ENCODE data around the gene FERMT1. TPM values are rescaled to one million over a fixed set of nuclear protein-coding genes. Genes with fewer than 3 reads are reported as not detected.

FERMT1 gene
- total RNA-seq, 1 donor from 2014 or later, result 1.4 TPM

DNA sequence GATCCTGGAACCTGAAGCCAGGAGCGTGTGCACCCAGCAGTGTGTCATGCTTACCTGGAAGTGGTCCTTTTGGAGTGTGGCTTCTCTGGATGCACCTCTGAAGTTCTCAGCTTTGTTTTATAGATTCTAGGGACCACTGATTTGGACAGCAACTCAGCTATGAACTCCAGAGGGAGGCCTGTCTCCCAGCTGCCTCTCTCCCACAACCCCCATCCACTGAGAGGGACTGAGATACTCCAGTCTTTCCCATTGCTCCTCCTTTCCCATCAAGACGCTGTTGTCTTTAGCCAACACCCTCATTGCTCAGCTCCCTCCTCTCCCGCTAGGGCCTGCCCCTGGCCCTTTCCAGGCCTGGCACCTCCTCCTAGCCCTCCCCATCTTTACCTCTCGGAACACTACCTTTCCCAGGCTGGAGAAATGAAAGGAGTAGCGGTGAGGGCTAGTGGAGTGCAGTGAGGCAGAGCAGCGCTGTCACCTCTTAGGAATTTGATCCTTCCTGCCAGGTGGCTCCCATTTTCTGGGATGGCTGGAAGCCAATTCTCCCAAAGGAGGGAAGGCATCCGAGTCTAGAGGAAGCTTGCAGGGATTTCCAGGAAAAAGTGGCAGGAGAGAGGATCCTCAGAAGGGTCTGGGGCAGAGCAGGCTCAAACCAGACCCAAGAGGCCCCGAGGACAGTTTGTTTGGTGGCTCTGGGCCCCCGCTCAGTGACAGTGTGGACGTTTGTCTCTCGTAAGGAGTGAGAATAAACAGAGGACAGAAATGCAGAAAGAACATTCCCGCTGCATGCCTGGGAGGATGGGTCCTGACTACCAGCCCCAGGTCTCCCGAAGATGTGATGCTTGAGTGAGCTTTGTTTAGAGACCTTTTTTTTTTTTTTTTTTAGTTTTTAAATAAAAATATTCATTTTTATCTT, 68.8 kb downstream of the FERMT1 start, which contains the start of gene LRRN4:
TSS of gene LRRN4 (minus strand) at position 285 of the 913 bp plus-strand sequence. CDS start 1,261 bp downstream, outside the sequence.
- H3K36me3 ChIP-seq, result no peaks in the 10 kb centered on the region
- peak; percentile 72 to 79 for ATAC-seq
- H3K27me3 ChIP-seq (ENCODE audit: low read depth), result peaks cover 28% of the 10 kb centered on the region
- peak within 1 kb of the TSS; percentile 54 for H3K4me3 ChIP-seq
- TF ChIP-seq, protein P1, sequence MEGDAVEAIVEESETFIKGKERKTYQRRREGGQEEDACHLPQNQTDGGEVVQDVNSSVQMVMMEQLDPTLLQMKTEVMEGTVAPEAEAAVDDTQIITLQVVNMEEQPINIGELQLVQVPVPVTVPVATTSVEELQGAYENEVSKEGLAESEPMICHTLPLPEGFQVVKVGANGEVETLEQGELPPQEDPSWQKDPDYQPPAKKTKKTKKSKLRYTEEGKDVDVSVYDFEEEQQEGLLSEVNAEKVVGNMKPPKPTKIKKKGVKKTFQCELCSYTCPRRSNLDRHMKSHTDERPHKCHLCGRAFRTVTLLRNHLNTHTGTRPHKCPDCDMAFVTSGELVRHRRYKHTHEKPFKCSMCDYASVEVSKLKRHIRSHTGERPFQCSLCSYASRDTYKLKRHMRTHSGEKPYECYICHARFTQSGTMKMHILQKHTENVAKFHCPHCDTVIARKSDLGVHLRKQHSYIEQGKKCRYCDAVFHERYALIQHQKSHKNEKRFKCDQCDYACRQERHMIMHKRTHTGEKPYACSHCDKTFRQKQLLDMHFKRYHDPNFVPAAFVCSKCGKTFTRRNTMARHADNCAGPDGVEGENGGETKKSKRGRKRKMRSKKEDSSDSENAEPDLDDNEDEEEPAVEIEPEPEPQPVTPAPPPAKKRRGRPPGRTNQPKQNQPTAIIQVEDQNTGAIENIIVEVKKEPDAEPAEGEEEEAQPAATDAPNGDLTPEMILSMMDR (IDR thresholded peaks at IDR 0.05), result no peak
- intact Hi-C loops (cut with DNase I), result no loop called here
- peak within 1 kb of the TSS; percentile 44 for H3K27ac ChIP-seq
- peaks cover 10% of the 10 kb centered on the region for H3K4me1 ChIP-seq
- H3K9me3 ChIP-seq, result no peaks in the 10 kb centered on the region
- no peak for DNase-seq

DNA sequence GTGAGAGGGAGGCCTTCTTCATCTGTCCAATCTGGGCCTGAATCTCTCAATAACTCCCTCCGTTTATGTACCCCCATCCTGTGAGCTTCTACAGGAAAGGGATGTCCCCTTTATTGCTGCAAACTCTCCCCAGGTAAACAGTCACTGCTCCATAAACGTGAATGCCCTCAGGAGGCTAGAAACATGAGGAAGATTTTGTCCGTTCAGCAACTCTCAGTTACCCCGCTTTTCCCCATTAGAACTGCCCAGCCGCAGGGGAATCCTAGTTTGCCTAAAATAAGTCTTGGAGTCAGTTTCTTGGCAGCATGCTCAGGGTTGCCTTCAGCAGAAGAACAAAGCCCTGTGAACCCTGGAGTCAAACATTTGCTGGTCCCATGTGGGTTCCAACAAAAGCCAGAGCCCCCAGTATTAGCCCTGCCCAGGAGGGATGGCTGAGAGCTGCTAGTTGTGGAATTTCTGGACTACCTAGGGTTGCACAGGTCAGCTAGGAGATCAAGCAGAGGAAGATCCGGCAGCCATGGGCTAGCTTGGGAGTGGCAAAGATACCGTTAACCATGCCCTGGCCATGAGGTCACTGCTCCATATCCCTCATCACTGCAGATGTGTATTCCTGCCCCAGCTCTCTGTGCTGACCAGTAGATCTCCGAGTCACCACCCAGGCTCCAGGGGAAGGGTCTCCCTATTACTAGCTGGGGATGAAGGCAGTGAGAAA, 69.6 kb downstream of the FERMT1 start:
- Histone ChIP-seq H3K4me3 (peak overlapping the region; percentile 54), H3K9me3 (no peaks in the 10 kb centered on the region), H3K4me1 (peaks cover 10% of the 10 kb centered on the region), H3K36me3 (no peaks in the 10 kb centered on the region), H3K27me3 (ENCODE audit: low read depth) (peaks cover 23% of the 10 kb centered on the region), H3K27ac (peak overlapping the region; percentile 42)
- TF ChIP-seq, protein P1 (IDR thresholded peaks at IDR 0.05), result no peak
- intact Hi-C loops (cut with DNase I), result no loop called here
- no peak for DNase-seq
- no peak for ATAC-seq

DNA sequence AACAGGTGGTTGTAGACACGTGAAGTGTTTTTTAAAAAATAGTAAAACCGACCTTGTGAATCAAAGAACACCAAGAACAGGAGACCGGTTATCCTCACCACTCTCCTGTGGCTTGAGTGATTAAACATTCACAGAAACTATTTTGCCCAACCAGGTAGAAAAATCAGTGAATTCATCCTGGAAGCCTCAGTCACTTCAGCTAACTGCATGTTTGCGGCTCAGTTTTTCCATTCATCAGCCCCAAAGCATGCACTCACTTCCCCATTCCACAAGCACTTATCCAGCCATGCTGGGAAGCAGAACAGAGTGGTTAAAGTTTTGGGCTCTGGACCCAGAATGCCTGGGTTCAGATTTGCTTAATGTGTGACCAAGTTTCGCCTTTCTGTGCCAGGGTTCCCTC, 71.3 kb downstream of the FERMT1 start:
- DNase-seq, result no peak
- H3K27me3 ChIP-seq (ENCODE audit: low read depth), result peaks cover 23% of the 10 kb centered on the region
- no peaks in the 10 kb centered on the region for H3K9me3 ChIP-seq
- H3K4me3 ChIP-seq, result peak overlapping the region; percentile 54
- TF ChIP-seq, protein P1 (IDR thresholded peaks at IDR 0.05), result no peak
- intact Hi-C loops (cut with DNase I), result no loop called here
- H3K27ac ChIP-seq, result peak overlapping the region; percentile 68
- peak; percentile 55 to 57 for ATAC-seq
- H3K36me3 ChIP-seq, result no peaks in the 10 kb centered on the region
- H3K4me1 ChIP-seq, result peaks cover 10% of the 10 kb centered on the region

DNA sequence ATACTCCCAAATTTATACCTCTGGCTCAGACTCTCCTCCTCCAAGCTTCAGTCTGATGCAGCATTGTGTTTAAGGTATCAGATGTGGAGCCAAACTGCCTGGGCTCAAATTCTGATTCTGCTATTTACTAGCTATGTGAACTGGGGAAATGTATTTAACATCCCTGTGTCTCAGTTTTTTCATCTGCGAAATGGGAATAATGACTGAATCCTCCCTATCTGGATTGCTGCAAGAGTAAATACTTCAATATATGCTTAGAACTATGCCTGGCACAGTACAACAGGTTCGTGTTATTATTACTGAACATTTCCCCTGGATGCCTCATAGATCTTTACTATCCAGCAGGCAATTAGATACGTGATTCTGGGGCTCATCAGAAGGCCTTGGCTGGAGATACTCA, 74.4 kb downstream of the FERMT1 start:
- Histone ChIP-seq H3K27me3 (ENCODE audit: low read depth) (peaks cover 17% of the 10 kb centered on the region), H3K9me3 (no peaks in the 10 kb centered on the region), H3K4me1 (peaks cover 6% of the 10 kb centered on the region), H3K27ac (no peak overlapping the region), H3K4me3 (no peak overlapping the region), H3K36me3 (peaks cover 6% of the 10 kb centered on the region)
- no peak for ATAC-seq
- TF ChIP-seq, protein P1 (IDR thresholded peaks at IDR 0.05), result no peak
- intact Hi-C loops (cut with DNase I), result no loop called here
- DNase-seq, result no peak

DNA sequence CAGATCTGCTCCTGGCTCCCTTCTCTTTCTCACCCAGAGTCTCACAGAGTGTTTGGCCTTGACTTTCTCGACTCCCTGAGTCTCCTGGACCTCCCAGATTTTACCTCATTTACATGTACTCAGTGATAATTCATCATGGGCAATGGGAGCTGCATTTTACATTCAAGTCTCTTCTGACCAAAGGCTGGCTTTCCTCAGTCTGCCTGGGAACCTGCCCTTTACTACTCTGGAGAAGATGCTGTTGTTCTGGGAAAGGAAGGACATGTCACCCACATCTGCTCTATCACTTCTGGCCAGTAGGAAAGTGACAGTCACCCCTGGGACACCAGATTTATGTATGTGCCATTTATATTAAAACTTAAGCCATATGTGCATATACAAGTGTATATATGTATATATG, 76.4 kb downstream of the FERMT1 start:
- TF ChIP-seq, protein P1 (IDR thresholded peaks at IDR 0.05), result no peak
- Histone ChIP-seq H3K36me3 (peaks cover 16% of the 10 kb centered on the region), H3K4me1 (no peaks in the 10 kb centered on the region), H3K9me3 (no peaks in the 10 kb centered on the region), H3K27ac (no peak overlapping the region), H3K4me3 (no peak overlapping the region), H3K27me3 (ENCODE audit: low read depth) (peaks cover 1% of the 10 kb centered on the region)
- ATAC-seq (no peak), DNase-seq (no peak)
- intact Hi-C loops (cut with DNase I), result no loop called here

Data from lower lobe of right lung (tissue), 2 donors.